ENCODE measurements around the gene PIGU. TPM values are rescaled to one million over a fixed set of nuclear protein-coding genes. Genes with fewer than 3 reads are reported as not detected.

The PIGU gene
- total and polyA plus RNA-seq, 9 of the 15 experiments (the other 6 are each of a cell fraction or from before 2014, with no cell fraction given): 6.5 to 100 (median 28.1) TPM

- no peak for TF ChIP-seq TSHZ1 (CRISPR knock-in tag; IDR thresholded peaks at IDR 0.05)
- TF ChIP-seq KDM4B (IDR thresholded peaks at IDR 0.05; ENCODE audit: borderline replicate concordance in 2 of 2, low read depth in 1 of 2): no peak
- TF ChIP-seq CBFA2T2 (conservative IDR thresholded peaks at IDR 0.05): peak; percentile 95
- TF ChIP-seq E2F6 (IDR thresholded peaks at IDR 0.05; ENCODE audit: borderline replicate concordance in 1 of 2, extremely low read depth in 1 of 2, insufficient read depth in 1 of 2, insufficient read length in 1 of 2, low read depth in 1 of 2, low read length in 1 of 2, poor library complexity in 1 of 2, severe bottlenecking in 1 of 2): no peak
- 0 out of 2 replicates have a peak, but pooled peaks have one; percentile 18 for TF ChIP-seq CEBPG (CRISPR knock-in tag; IDR thresholded peaks at IDR 0.05)
- no peak for TF ChIP-seq CEBPG (tag; conservative IDR thresholded peaks at IDR 0.05 in 1 of 2, IDR thresholded peaks at IDR 0.05 in 1 of 2)
- TF ChIP-seq JUN (IDR thresholded peaks at IDR 0.05; ENCODE audit: borderline replicate concordance, low read depth, low read length): peak; percentile 99
- peak; percentile 43; the same call in 1 of the 2 replicates for TF ChIP-seq JUN (CRISPR knock-in tag; IDR thresholded peaks at IDR 0.05; ENCODE audit: borderline replicate concordance)
- TF ChIP-seq TSC22D4 (tag; IDR thresholded peaks at IDR 0.05): no peak
- no peak for TF ChIP-seq ZNF311 (CRISPR knock-in tag; IDR thresholded peaks at IDR 0.05)
- peak; percentile 86 for TF ChIP-seq ZEB2 (IDR thresholded peaks at IDR 0.05)
- TF ChIP-seq SMARCA4 (IDR thresholded peaks at IDR 0.05): peak; percentile 100
- peak; percentile 99 for TF ChIP-seq ARID1B (IDR thresholded peaks at IDR 0.05)
- no peak for TF ChIP-seq ZNF253 (CRISPR knock-in tag; conservative IDR thresholded peaks at IDR 0.05)
- no peak for TF ChIP-seq ZNF184 (CRISPR knock-in tag; IDR thresholded peaks at IDR 0.05)
- peak; percentile 66 for TF ChIP-seq BHLHE40 (IDR thresholded peaks at IDR 0.05; ENCODE audit: low read length)
- TF ChIP-seq RCOR1 (IDR thresholded peaks at IDR 0.05; ENCODE audit: borderline replicate concordance in 1 of 2, low read depth in 2 of 2, low read length in 2 of 2): peak; percentile 58 to 90; a peak in 3 of 4 replicates
- no peak for TF ChIP-seq PCBP2 (IDR thresholded peaks at IDR 0.05; ENCODE audit: low read depth, low read length, poor library complexity, severe bottlenecking)
- TF ChIP-seq BCOR (IDR thresholded peaks at IDR 0.05): peak; percentile 25; the same call in 1 of the 2 replicates
- 0 out of 2 replicates have a peak, but pooled peaks have one; percentile 28 for TF ChIP-seq ETV1 (tag; conservative IDR thresholded peaks at IDR 0.05; ENCODE audit: low read depth)
- TF ChIP-seq NFIC (IDR thresholded peaks at IDR 0.05): peak; percentile 99
- peak; percentile 72 for TF ChIP-seq USF2 (CRISPR knock-in tag; IDR thresholded peaks at IDR 0.05)
- TF ChIP-seq ZNF217 (CRISPR knock-in tag; IDR thresholded peaks at IDR 0.05): no peak
- no peak for TF ChIP-seq E2F3 (CRISPR knock-in tag; IDR thresholded peaks at IDR 0.05)
Observed at GRCh38 chr20:34713194-34713943, 36.5 kb upstream of the PIGU start (continued).

Measured in K562 (cell line).